Measurements from ENCODE around the gene AIP. TPM values are rescaled to one million over a fixed set of nuclear protein-coding genes. Genes with fewer than 3 reads are reported as not detected.

Gene AIP
- total RNA-seq, 1 experiment from 2014 or later = 35.6 TPM

DNA sequence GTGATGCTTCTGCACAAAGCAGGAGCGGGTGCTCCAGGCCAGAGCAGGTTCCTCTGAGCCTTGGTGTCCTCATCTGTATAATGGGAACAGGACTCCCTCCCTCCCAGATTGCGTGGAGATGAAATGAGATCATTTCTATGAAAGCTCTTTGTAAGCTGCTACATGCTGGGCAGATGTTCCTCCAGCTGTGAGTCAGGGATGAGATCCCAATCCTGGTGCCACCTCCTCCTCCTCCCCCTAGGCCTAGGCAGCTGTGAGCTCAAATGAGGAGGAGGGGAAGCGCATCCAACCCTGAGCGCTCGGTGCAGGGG, 47.4 kb downstream of the AIP start:
- H3K9ac ChIP-seq (ENCODE audit: extremely low read depth, insufficient read length, low read length) = no peak overlapping the region
- H4K8ac ChIP-seq (replicated peaks; ENCODE audit: insufficient read length, low read depth, low read length) = no peak overlapping the region
- H3K79me2 ChIP-seq (ENCODE audit: insufficient read depth, low read length) = no peaks in the 10 kb centered on the region
- H3K4ac ChIP-seq (ENCODE audit: low read depth, low read length) = no peak overlapping the region
- no peak overlapping the region for H3K27ac ChIP-seq (ENCODE audit: insufficient read length, low read depth, low read length)
- WGBS (ENCODE audit: extremely low coverage, insufficient read length, low lambda C conversion rate) = no CpG with 5 or more reads among the region's 5 CpGs
- H3K4me2 ChIP-seq (ENCODE audit: insufficient read depth, insufficient read length, low read length) = no peak overlapping the region
- DNase-seq = no peak
- H3K79me1 ChIP-seq (ENCODE audit: insufficient read depth, low read depth, low read length, poor library complexity, severe bottlenecking) = no peaks in the 10 kb centered on the region
- Mint-ChIP-seq H3K9me3 (peaks cover 30 to 31% of the 10 kb centered on the region in 2 experiments), H3K4me1 (0 out of 4 replicates have a peak, but pooled peaks cover 0 to 8% of the 10 kb centered on the region in 2 experiments), H3K36me3 (ENCODE audit: insufficient read depth in 1 of 3, low read depth in 3 of 3) (peaks cover 4 to 8% (median 4%) of the 10 kb centered on the region in 3 experiments; a peak in 6 of 7 replicates), H3K27me3 (ENCODE audit: low read depth) (peaks cover 30% of the 10 kb centered on the region), H3K27ac (no peak overlapping the region), H3K4me3 (no peak overlapping the region)
- no peak overlapping the region for H3K23ac ChIP-seq (ENCODE audit: insufficient read length, low read depth, low read length)
- H3K14ac ChIP-seq (ENCODE audit: insufficient read depth, low read length) = no peak overlapping the region
- H3T11ph ChIP-seq (ENCODE audit: low read length) = no peak overlapping the region
- H3K4me1 ChIP-seq (ENCODE audit: insufficient read depth, low read length) = no peaks in the 10 kb centered on the region
- H4K20me1 ChIP-seq (ENCODE audit: control insufficient read depth, insufficient read depth, insufficient read length) = no peaks in the 10 kb centered on the region
- H2BK20ac ChIP-seq (ENCODE audit: low read depth, low read length, poor library complexity, severe bottlenecking) = no peak overlapping the region
- peaks cover 13% of the 10 kb centered on the region for H3K9me3 ChIP-seq (ENCODE audit: control insufficient read depth, low read depth, low read length)
- TF ChIP-seq, protein P1, sequence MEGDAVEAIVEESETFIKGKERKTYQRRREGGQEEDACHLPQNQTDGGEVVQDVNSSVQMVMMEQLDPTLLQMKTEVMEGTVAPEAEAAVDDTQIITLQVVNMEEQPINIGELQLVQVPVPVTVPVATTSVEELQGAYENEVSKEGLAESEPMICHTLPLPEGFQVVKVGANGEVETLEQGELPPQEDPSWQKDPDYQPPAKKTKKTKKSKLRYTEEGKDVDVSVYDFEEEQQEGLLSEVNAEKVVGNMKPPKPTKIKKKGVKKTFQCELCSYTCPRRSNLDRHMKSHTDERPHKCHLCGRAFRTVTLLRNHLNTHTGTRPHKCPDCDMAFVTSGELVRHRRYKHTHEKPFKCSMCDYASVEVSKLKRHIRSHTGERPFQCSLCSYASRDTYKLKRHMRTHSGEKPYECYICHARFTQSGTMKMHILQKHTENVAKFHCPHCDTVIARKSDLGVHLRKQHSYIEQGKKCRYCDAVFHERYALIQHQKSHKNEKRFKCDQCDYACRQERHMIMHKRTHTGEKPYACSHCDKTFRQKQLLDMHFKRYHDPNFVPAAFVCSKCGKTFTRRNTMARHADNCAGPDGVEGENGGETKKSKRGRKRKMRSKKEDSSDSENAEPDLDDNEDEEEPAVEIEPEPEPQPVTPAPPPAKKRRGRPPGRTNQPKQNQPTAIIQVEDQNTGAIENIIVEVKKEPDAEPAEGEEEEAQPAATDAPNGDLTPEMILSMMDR (conservative IDR thresholded peaks at IDR 0.05) = no peak
- H4K91ac ChIP-seq (ENCODE audit: insufficient read length, low read depth, low read length) = no peak overlapping the region
- H2BK5ac ChIP-seq (ENCODE audit: insufficient read length, low read length) = no peak overlapping the region
- no peak overlapping the region for H2AK5ac ChIP-seq (ENCODE audit: insufficient read length, low read length)
- no peak overlapping the region for H3K56ac ChIP-seq (ENCODE audit: insufficient read length, low read depth, low read length)
- no peak overlapping the region for H2BK15ac ChIP-seq (ENCODE audit: low read depth, low read length)
- no peaks in the 10 kb centered on the region for H3K23me2 ChIP-seq (ENCODE audit: insufficient read length, low read depth, low read length, poor library complexity, severe bottlenecking)
- H2AFZ ChIP-seq (ENCODE audit: low read length) = no peak overlapping the region
- no peak overlapping the region for H2BK12ac ChIP-seq (ENCODE audit: insufficient read length, low read depth, low read length)
- no peak overlapping the region for H4K5ac ChIP-seq (ENCODE audit: insufficient read length, low read depth, low read length)
- H3K27me3 ChIP-seq (ENCODE audit: insufficient read depth, low read length) = no peaks in the 10 kb centered on the region
- no peak overlapping the region for H3K18ac ChIP-seq (ENCODE audit: insufficient read length, low read depth, low read length)
- no peak overlapping the region for H2BK120ac ChIP-seq (ENCODE audit: low read depth, low read length, poor library complexity, severe bottlenecking)

All from H9 (cell line).